Subcutaneous adipose tissue (tissue), 4 donors: ENCODE data around the gene HOXA4. TPM values are rescaled to one million over a fixed set of nuclear protein-coding genes. Genes with fewer than 3 reads are reported as not detected.

ENCODE experiments used
- CTCF ChIP-seq: fragments of 450-650 bp; IDR thresholded peaks from one replicate; pipeline ENCODE4 v1.5.1; 2016; ENCODE audit warnings: low read depth, mild to moderate bottlenecking, control low read depth, antibody characterized with exemption, moderate library complexity
- small RNA-seq: library from RNA; depleted of rRNA; stranded (forward); fragments of <200 nt; gene quantifications from one replicate; pipeline ENCODE3, GENCODE V24; 2016
- total RNA-seq, 4 donors: library from RNA; depleted of rRNA; stranded (reverse); fragments of >200 nt; gene quantifications; one replicate each; pipeline ENCODE4 v1.1.0, GENCODE V29; 2016

Gene HOXA4
- total RNA-seq, 4 donors from 2014 or later, result 1.2 to 2.4 (median 1.5) TPM; not detected in 1

- TF ChIP-seq CTCF, result no peak
These were observed 46.9 kb downstream of the HOXA4 start for GRCh38 chr7:27083646-27084045.

- no peak for TF ChIP-seq CTCF
These were observed 48.4 kb downstream of the HOXA4 start for GRCh38 chr7:27082171-27082570.

GRCh38 chr7:27080844-27081436 lies 49.6 kb downstream of the HOXA4 start:
- TF ChIP-seq CTCF, result no peak

GRCh38 chr7:27079234-27079975 lies 51.2 kb downstream of the HOXA4 start:
- no peak for TF ChIP-seq CTCF

GRCh38 chr7:27078616-27079233 lies 51.8 kb downstream of the HOXA4 start:
- no peak for TF ChIP-seq CTCF

Small RNAs within 50 kb of the gene (small RNA-seq; reads per million reads assigned to genes)
- gene AC004080.5 (not detected), gene RF01977 (not detected)

Other genes starting within 250 kb of the HOXA4 start
- 1 to 10 TPM in 1 of 4 donors, under 1 TPM in 3; 0.33 to 1.5 (median 0.60) TPM for gene HOXA1, start 34.8 kb downstream of the HOXA4 start, total RNA-seq
- gene HOXA2, start 28.1 kb downstream of the HOXA4 start, total RNA-seq, result 1 to 10 TPM in 1 of 4 donors, under 1 TPM in 2, not detected in 1; 0.51 to 1.7 (median 0.88) TPM
- gene HOXA5, start 12.9 kb upstream of the HOXA4 start, total RNA-seq, result 1 to 10 TPM; 2.9 to 6.4 (median 4.7) TPM
- 1 to 10 TPM; 1.3 to 5.3 (median 2.8) TPM for gene HOXA6, start 17.0 kb upstream of the HOXA4 start, total RNA-seq
- gene HOXA3, start 21.8 kb upstream of the HOXA4 start, total RNA-seq, result 1 to 10 TPM; 3.4 to 3.9 (median 3.6) TPM
- gene HOXA7, start 25.9 kb upstream of the HOXA4 start, total RNA-seq, result 1 to 10 TPM; 2.8 to 4.3 (median 3.6) TPM
- gene HOXA9, start 34.8 kb upstream of the HOXA4 start, total RNA-seq, result 10 to 100 TPM in 1 of 4 donors, 1 to 10 TPM in 3; 5.4 to 10.9 (median 9.0) TPM
- gene HOXA10, start 43.6 kb upstream of the HOXA4 start, total RNA-seq, result 10 to 100 TPM; 17.3 to 22.6 (median 20.9) TPM
- 1 to 10 TPM; 1.8 to 4.1 (median 1.9) TPM for gene HOXA11, start 54.5 kb upstream of the HOXA4 start, total RNA-seq
- gene HOXA13, start 69.3 kb upstream of the HOXA4 start, total RNA-seq, result under 1 TPM in 3 of 4 donors, not detected in 1; 0.44 to 0.68 (median 0.65) TPM
- not detected for gene EVX1, start 112.0 kb upstream of the HOXA4 start, total RNA-seq